HG02642 (cell line): Measurements from ENCODE around the gene TBC1D5.
"Not testable (repeated sequence)": the region's sequence is repeated elsewhere in the genome, so short reads cannot be mapped to it uniquely, and the experiment has no call there.

Experiments used
- ATAC-seq: cut with Tn5 transposase; IDR thresholded peaks from one replicate; pipeline ENCODE4 v1.9.1; 2021; ENCODE audit warnings: mild to moderate bottlenecking; ENCODE audit not compliant: unreplicated experiment, poor library complexity

The TBC1D5 gene

GRCh38 chr3:17501745-17502144 is 240.7 kb downstream of the TBC1D5 start:
- no peak for ATAC-seq

- ATAC-seq = no peak
Observed at GRCh38 chr3:17500618-17501017, 241.8 kb downstream of the TBC1D5 start.

GRCh38 chr3:17494117-17494809 is 248.2 kb downstream of the TBC1D5 start:
- no peak for ATAC-seq

GRCh38 chr3:17491601-17492000 is 250.8 kb downstream of the TBC1D5 start:
- ATAC-seq = no peak

- ATAC-seq = not testable (repeated sequence)
Observed at GRCh38 chr3:17491190-17491589, 251.2 kb downstream of the TBC1D5 start.

- no peak for ATAC-seq
Observed at GRCh38 chr3:17489139-17489538, 253.3 kb downstream of the TBC1D5 start.

- ATAC-seq = no peak
Observed at GRCh38 chr3:17481116-17481515, 261.3 kb downstream of the TBC1D5 start.

GRCh38 chr3:17479681-17480405 is 262.6 kb downstream of the TBC1D5 start:
- no peak for ATAC-seq

GRCh38 chr3:17478673-17479072 is 263.8 kb downstream of the TBC1D5 start:
- no peak for ATAC-seq

GRCh38 chr3:17473761-17474160 is 268.7 kb downstream of the TBC1D5 start:
- no peak for ATAC-seq

GRCh38 chr3:17469954-17470353 is 272.5 kb downstream of the TBC1D5 start:
- no peak for ATAC-seq

GRCh38 chr3:17469520-17469919 is 272.9 kb downstream of the TBC1D5 start:
- no peak for ATAC-seq

- no peak for ATAC-seq
Observed at GRCh38 chr3:17466028-17466427, 276.4 kb downstream of the TBC1D5 start.

GRCh38 chr3:17459470-17459993 is 282.9 kb downstream of the TBC1D5 start:
- no peak for ATAC-seq

- no peak for ATAC-seq
Observed at GRCh38 chr3:17456650-17457049, 285.8 kb downstream of the TBC1D5 start.

- no peak for ATAC-seq
Observed at GRCh38 chr3:17456046-17456445, 286.4 kb downstream of the TBC1D5 start.

GRCh38 chr3:17444865-17445264 is 297.6 kb downstream of the TBC1D5 start:
- no peak for ATAC-seq

- ATAC-seq = no peak
Observed at GRCh38 chr3:17443142-17443541, 299.3 kb downstream of the TBC1D5 start.

GRCh38 chr3:17442332-17443049 is 299.9 kb downstream of the TBC1D5 start:
- ATAC-seq = no peak

- ATAC-seq = no peak
Observed at GRCh38 chr3:17433876-17434275, 308.6 kb downstream of the TBC1D5 start.

- no peak for ATAC-seq
Observed at GRCh38 chr3:17432236-17432635, 310.2 kb downstream of the TBC1D5 start.
